Neuronal stem cell (in vitro differentiated cells): ENCODE data around the gene SPINDOC.

Source experiments
- DNase-seq: peaks from one replicate; pipeline ENCODE4 v3.0.0-alpha.2; 2013; ENCODE audit warnings: low spot score
- H2AFZ ChIP-seq: one replicate; pipeline ENCODE4 v1.6.1; 2013; ENCODE audit warnings: mild to moderate bottlenecking, low read length, inconsistent platforms
- H2AK5ac ChIP-seq: 2 replicates; pipeline ENCODE4 v1.6.1; 2013; ENCODE audit warnings: low read depth, mild to moderate bottlenecking, inconsistent platforms, low read length, moderate library complexity, mixed read lengths
- H2BK120ac ChIP-seq: 2 replicates; pipeline ENCODE4 v1.6.1; 2013; ENCODE audit warnings: low read depth, mild to moderate bottlenecking, inconsistent platforms, low read length, moderate library complexity, mixed read lengths
- H2BK12ac ChIP-seq: one replicate; pipeline ENCODE4 v1.6.1; 2013; ENCODE audit warnings: low read length, inconsistent platforms
- H2BK15ac ChIP-seq: 2 replicates; pipeline ENCODE4 v1.6.1; 2013; ENCODE audit warnings: mild to moderate bottlenecking, low read length, inconsistent platforms, mixed read lengths
- H2BK5ac ChIP-seq: one replicate; pipeline ENCODE4 v1.6.1; 2013; ENCODE audit warnings: inconsistent platforms, mild to moderate bottlenecking, low read length, moderate library complexity
- H3K14ac ChIP-seq: one replicate; pipeline ENCODE4 v1.6.1; 2013; ENCODE audit warnings: low read length, inconsistent platforms
- H3K18ac ChIP-seq: 2 replicates; pipeline ENCODE4 v1.6.1; 2013; ENCODE audit warnings: low read length, inconsistent platforms
- H3K23ac ChIP-seq: 2 replicates; pipeline ENCODE4 v1.6.1; 2013; ENCODE audit warnings: low read depth, mild to moderate bottlenecking, mixed read lengths, low read length, inconsistent platforms; ENCODE audit not compliant: poor library complexity
- H3K27ac ChIP-seq: replicated peaks from 3 replicates; pipeline ENCODE4 v1.5.1; 2013; ENCODE audit warnings: low read length, inconsistent platforms
- H3K27me3 ChIP-seq, 3 experiments: 2 replicates each; pipeline ENCODE4 v1.6.1; 2013; ENCODE audit warnings: low read length in 3 of 3, mild to moderate bottlenecking in 2 of 3, inconsistent platforms in 1 of 3, low read depth in 1 of 3, mixed read lengths in 1 of 3, moderate library complexity in 1 of 3; ENCODE audit not compliant: control insufficient read depth in 3 of 3, insufficient read depth in 3 of 3
- H3K36me3 ChIP-seq, 2 donors: replicated peaks in 1 of 2; 2 replicates each; pipeline ENCODE4 v1.6.1; 2013; ENCODE audit warnings: low read length in 2 of 2; ENCODE audit not compliant: control insufficient read depth in 2 of 2, insufficient read depth in 2 of 2
- H3K4ac ChIP-seq: 2 replicates; pipeline ENCODE4 v1.6.1; 2013; ENCODE audit warnings: inconsistent platforms, mild to moderate bottlenecking, low read length, moderate library complexity
- H3K4me1 ChIP-seq, 2 donors: 1 replicate in 1 of 2; 2 replicates in 1 of 2; pipeline ENCODE4 v1.6.1; 2013; ENCODE audit warnings: low read length in 2 of 2, low read depth in 1 of 2; ENCODE audit not compliant: control insufficient read depth in 2 of 2, insufficient read depth in 1 of 2
- H3K4me2 ChIP-seq: one replicate; pipeline ENCODE4 v1.6.1; 2013; ENCODE audit warnings: mild to moderate bottlenecking, low read length, inconsistent platforms; ENCODE audit not compliant: insufficient read depth, poor library complexity, severe bottlenecking
- H3K4me3 ChIP-seq, 2 donors: 2 replicates each; pipeline ENCODE4 v1.5.1; 2013; ENCODE audit warnings: low read length in 2 of 2, mild to moderate bottlenecking in 2 of 2, inconsistent platforms in 1 of 2, moderate library complexity in 1 of 2
- H3K79me1 ChIP-seq: one replicate; pipeline ENCODE4 v1.6.1; 2013; ENCODE audit warnings: low read depth, mild to moderate bottlenecking, inconsistent platforms, low read length, moderate library complexity
- H3K9ac ChIP-seq: one replicate; pipeline ENCODE4 v1.6.1; 2013; ENCODE audit warnings: mild to moderate bottlenecking, low read depth, low read length, inconsistent platforms; ENCODE audit not compliant: poor library complexity
- H3K9me3 ChIP-seq, 2 donors: replicated peaks in 1 of 2; 2 replicates each; pipeline versions ENCODE3 to v1.6.1; 2013; ENCODE audit warnings: low read length in 2 of 2, mild to moderate bottlenecking in 2 of 2, inconsistent platforms in 1 of 2, low read depth in 1 of 2, mixed read lengths in 1 of 2, moderate library complexity in 1 of 2; ENCODE audit not compliant: control insufficient read depth in 2 of 2, insufficient read depth in 1 of 2
- H4K8ac ChIP-seq: one replicate; pipeline ENCODE4 v1.6.1; 2013; ENCODE audit warnings: low read depth, mild to moderate bottlenecking, inconsistent platforms, low read length, moderate library complexity
- H4K91ac ChIP-seq: one replicate; pipeline ENCODE4 v1.6.1; 2013; ENCODE audit warnings: low read length, low read depth, mild to moderate bottlenecking, inconsistent platforms; ENCODE audit not compliant: poor library complexity
- WGBS, 2 donors: extraction: QIAGEN DNeasy Blood & Tissue Kit; methylation state at CpG; one replicate each; pipeline ENCODE4 v1.1.7; 2013; ENCODE audit warnings: missing lambda C conversion rate in 2 of 2, mixed read lengths in 1 of 2; ENCODE audit not compliant: insufficient read length in 2 of 2, insufficient replicate concordance in 1 of 2; ENCODE audit errors: extremely low coverage in 2 of 2; 5-methylcytosine and 5-hydroxymethylcytosine counted together

Gene SPINDOC

GRCh38 chr11:63833048-63833447 is 19.8 kb downstream of the SPINDOC start:
- Histone ChIP-seq H2BK120ac (no peak overlapping the region), H3K9ac (no peak overlapping the region), H3K18ac (no peak overlapping the region), H2BK15ac (peak overlapping the region; percentile 18), H2AFZ (no peak overlapping the region), H2BK5ac (peak overlapping the region; percentile 57), H3K23ac (peak overlapping the region; percentile 67), H2AK5ac (peak overlapping the region; percentile 47), H3K4ac (no peak overlapping the region), H3K79me1 (peaks cover 4% of the 10 kb centered on the region), H3K27me3 (no peaks in the 10 kb centered on the region), H2BK12ac (no peak overlapping the region), H3K4me1 (peaks cover 4 to 5% of the 10 kb centered on the region in 2 donors), H3K4me3 (no peak overlapping the region), H3K9me3 (no peaks in the 10 kb centered on the region), H3K36me3 (peaks cover 9 to 12% of the 10 kb centered on the region in 2 donors), H4K91ac (no peak overlapping the region), H3K27ac (no peak overlapping the region), H3K14ac (no peak overlapping the region), H4K8ac (no peak overlapping the region), H3K4me2 (no peak overlapping the region)
- no peak for DNase-seq
- WGBS, 2 donors: no CpG with 5 or more reads among the region's 2 CpGs

DNA sequence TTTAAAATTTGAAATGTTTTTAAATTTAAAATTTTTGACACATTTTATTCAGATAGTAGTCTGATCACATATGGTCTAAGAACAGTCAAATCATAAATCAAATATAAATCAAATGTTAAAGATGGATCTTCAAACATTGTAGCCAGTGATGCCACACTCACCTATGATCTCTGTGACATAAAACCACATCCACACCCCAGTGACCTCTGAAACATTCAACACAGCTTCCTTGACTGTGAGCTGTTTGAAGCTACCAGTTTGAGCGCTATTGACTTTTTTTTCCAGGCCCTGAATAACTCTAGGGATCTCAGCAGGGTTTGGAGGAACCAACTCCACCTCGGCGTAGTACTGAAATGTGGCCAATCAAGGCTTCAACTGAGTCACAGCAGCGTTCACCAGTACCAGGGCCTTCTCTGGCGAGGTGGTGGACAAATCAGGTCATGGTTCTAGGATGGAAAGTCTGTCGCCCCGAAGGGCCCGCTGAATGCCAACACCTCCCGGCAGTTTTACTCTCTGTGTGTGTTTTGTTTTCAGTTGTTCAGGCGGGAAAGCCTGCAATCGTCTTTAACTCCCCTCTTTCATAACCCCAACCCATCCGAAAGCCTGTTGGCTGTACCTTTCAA is 21.4 kb downstream of the SPINDOC start:
- no peak for DNase-seq
- no peak overlapping the region for H4K91ac ChIP-seq

DNA sequence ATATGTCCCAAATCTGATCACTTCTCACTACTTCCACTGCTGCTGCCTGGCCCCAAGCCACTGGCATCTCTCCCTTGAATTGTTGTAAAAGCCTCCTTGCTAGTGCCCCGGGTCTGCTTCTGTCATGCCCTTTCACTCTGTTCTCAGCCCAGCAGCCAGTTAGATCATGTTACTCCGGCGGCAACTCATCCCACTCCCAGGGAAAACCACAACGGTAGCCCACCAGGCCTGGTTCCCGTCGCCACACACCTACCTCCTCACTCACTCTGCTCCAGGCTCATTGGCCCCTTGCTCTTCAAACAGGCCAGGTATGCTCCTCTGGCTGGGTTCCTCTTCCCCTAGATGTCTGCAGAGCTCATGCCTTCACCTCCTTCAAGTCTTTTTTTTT is 21.9 kb downstream of the SPINDOC start:
- Histone ChIP-seq H3K4me2 (no peak overlapping the region), H3K23ac (no peak overlapping the region), H3K79me1 (peaks cover 2% of the 10 kb centered on the region), H4K8ac (no peak overlapping the region), H3K14ac (no peak overlapping the region), H3K4ac (no peak overlapping the region), H2BK15ac (no peak overlapping the region), H3K4me1 (peaks cover 6 to 9% of the 10 kb centered on the region in 2 donors), H2BK120ac (no peak overlapping the region), H2BK5ac (no peak overlapping the region), H3K9ac (no peak overlapping the region), H2AK5ac (no peak overlapping the region), H3K9me3 (no peaks in the 10 kb centered on the region), H2BK12ac (no peak overlapping the region), H3K18ac (no peak overlapping the region), H4K91ac (no peak overlapping the region), H2AFZ (no peak overlapping the region), H3K36me3 (no peaks in the 10 kb centered on the region), H3K4me3 (no peak overlapping the region), H3K27ac (no peak overlapping the region), H3K27me3 (no peaks in the 10 kb centered on the region)
- DNase-seq: no peak
- no CpG with 5 or more reads among the region's 6 CpGs for WGBS, 2 donors

More for the DNA sequence above, 21.4 kb downstream of the SPINDOC start:
- Histone ChIP-seq H2AFZ (no peak overlapping the region), H2BK12ac (no peak overlapping the region), H2BK5ac (no peak overlapping the region), H3K23ac (no peak overlapping the region), H3K9ac (no peak overlapping the region), H3K79me1 (peaks cover 2% of the 10 kb centered on the region), H2AK5ac (no peak overlapping the region), H3K4ac (no peak overlapping the region), H3K36me3 (no peaks in the 10 kb centered on the region), H3K27ac (no peak overlapping the region), H3K4me1 (peaks cover 7 to 9% of the 10 kb centered on the region in 2 donors), H3K4me3 (no peak overlapping the region), H2BK15ac (no peak overlapping the region), H3K27me3 (no peaks in the 10 kb centered on the region), H2BK120ac (no peak overlapping the region), H4K8ac (no peak overlapping the region), H3K18ac (no peak overlapping the region), H3K9me3 (no peaks in the 10 kb centered on the region), H3K14ac (no peak overlapping the region), H3K4me2 (no peak overlapping the region)
- WGBS, 2 donors: no CpG with 5 or more reads among the region's 12 CpGs

DNA sequence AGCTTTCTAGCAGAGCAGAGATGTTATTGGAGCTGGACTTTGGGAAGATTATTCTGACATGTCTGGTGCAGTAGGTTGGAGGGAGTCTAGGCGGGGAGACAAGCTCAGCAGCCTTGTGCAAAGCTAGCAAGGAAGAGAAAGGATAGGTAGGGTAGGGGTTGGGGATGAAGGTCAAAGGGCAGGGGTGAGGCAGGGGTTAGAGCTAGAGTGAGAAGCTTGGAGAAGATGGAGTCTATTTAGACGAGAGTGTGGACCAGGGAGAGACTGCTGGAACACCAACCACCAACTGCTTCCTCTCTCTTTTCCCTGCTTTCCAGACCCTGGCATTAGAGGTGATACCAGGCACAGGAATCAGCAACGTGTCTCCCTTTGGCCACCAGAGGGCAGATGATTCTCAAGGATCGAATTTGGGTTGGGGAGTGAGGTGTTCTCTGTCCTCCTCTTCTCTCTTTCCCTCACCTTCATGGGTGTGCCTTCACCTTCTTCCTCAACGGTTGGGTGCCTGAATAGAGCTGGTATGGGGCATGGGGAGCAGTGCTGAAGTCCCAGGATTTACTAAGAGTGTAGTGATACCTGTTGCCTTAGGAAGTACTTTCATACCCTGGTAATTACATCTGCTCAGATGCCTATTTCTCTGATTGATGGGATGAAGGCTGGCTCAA is 23.9 kb downstream of the SPINDOC start:
- H4K91ac ChIP-seq: no peak overlapping the region
- no peak overlapping the region for H3K9ac ChIP-seq
- no peak overlapping the region for H3K23ac ChIP-seq
- WGBS, 2 donors: no CpG with 5 or more reads among the region's 5 CpGs
- H3K79me1 ChIP-seq: peaks cover 2% of the 10 kb centered on the region
- H2BK5ac ChIP-seq: no peak overlapping the region
- H3K27me3 ChIP-seq: no peaks in the 10 kb centered on the region
- no peak overlapping the region for H3K4ac ChIP-seq
- H2BK120ac ChIP-seq: peak overlapping the region; percentile 35
- no peak overlapping the region for H3K4me3 ChIP-seq
- no peak overlapping the region for H3K4me2 ChIP-seq
- H2BK12ac ChIP-seq: no peak overlapping the region
- no peak overlapping the region for H2AFZ ChIP-seq
- H3K9me3 ChIP-seq: no peaks in the 10 kb centered on the region
- no peak overlapping the region for H3K14ac ChIP-seq
- H3K36me3 ChIP-seq: peaks cover 0 to 8% of the 10 kb centered on the region in 2 donors
- H2AK5ac ChIP-seq: no peak overlapping the region
- H2BK15ac ChIP-seq: no peak overlapping the region
- H4K8ac ChIP-seq: no peak overlapping the region
- peak; percentile 76 for DNase-seq
- H3K4me1 ChIP-seq: peaks cover 16 to 26% of the 10 kb centered on the region in 2 donors
- no peak overlapping the region for H3K27ac ChIP-seq
- peak overlapping the region; percentile 12 for H3K18ac ChIP-seq
